GM04503 (cell line): ENCODE results near the gene PLPP1.
"Not testable (repeated sequence)": the region's sequence is repeated elsewhere in the genome, so short reads cannot be mapped to it uniquely, and the experiment has no call there.

Experiments
- DNase-seq: peaks from one replicate; pipeline ENCODE4 v3.0.0-alpha.2; 2012; ENCODE audit warnings: low read depth

Gene PLPP1

GRCh38 chr5:55544341-55544740, 9.6 kb upstream of the PLPP1 start:
- DNase-seq: no peak

- DNase-seq: no peak
Measured at GRCh38 chr5:55541056-55541635, 6.4 kb upstream of the PLPP1 start.

DNA sequence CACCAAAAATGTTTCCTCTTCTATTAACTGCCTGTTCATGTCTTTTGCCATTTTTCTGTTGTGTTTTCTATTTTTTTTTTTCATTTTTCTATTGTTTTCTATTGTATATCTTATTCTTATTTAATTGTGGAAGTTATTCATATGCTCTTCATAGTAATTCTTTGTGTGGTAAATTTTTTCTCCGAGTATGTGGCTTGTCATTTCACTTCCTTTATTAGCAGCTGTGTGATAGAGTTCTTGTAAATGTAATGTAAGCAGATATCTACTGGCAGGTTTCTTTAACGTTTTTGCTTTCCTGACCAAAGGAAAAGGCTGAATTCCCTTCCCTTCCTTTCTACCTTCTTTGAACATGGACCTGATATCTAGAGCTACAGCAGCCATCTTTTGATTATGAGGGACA, 5.8 kb upstream of the PLPP1 start:
- DNase-seq: no peak

DNA sequence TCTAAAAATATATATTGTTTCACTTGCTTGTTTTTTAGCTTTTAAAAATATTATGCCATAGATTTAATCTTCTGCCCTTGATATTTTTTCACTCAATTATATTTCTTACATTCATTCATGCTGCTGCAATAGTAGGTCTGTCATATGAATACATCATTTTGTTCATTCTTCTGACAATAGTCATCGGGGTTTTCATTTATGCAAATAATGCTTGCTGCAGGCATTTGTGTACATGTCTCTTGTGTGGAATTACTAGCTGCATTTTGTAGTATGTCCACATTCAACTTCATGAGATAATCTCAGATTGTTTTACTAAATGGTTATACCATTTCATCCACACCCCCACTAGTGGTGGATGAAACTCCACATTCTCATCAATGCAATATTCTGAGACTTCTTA, 5.3 kb upstream of the PLPP1 start:
- DNase-seq: no peak

GRCh38 chr5:55538661-55539060, 3.9 kb upstream of the PLPP1 start:
- DNase-seq: no peak

- DNase-seq: not testable (repeated sequence)
Measured at GRCh38 chr5:55537315-55537714, 2.6 kb upstream of the PLPP1 start.

- no peak for DNase-seq
Measured at GRCh38 chr5:55535199-55535905, 588 bp upstream of the PLPP1 start.

DNA sequence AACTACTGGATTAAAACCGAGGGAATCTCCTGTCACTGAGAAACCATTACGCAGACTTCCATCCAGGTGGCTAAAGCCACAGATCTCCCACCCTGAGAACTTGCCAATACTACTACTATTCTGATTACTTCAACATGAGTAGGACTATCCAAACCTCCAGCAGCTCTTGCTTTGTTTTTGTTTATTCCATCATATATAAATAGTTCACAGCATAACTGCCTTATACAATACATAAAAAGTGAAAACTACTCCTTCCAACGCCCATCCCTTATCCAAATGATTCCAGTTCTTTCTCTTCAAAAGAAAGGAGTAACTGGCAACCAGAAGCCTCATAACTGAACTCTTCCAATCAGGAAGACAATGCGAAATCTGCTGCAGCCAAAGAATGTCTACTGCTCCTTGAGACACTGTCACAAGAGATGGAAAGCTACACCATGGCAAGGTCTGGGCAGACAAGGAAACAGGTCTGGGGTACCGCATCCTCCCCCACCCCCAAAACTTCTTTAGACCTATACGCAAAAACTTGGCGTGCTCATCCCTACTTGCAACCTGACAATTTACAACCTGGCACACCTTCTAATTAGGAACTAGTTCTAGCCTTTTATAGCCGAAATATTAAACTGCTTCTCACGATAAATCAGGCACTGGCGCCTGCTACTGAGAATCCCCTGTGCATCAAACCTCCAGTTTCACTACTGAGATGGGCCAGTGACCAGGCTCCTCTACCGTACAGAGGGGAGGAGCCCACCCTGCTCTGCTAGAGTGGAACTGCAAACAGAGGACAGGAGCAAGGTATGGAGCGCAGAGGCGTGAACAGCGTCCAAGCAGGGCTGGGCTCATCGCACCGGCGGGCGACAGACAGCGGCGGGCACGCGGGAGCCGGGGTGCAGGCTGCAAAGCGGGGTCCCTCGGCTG, 986 bp downstream of the PLPP1 start:
- DNase-seq: no peak

GRCh38 chr5:55530669-55531068, 4.1 kb downstream of the PLPP1 start:
- DNase-seq: no peak

DNA sequence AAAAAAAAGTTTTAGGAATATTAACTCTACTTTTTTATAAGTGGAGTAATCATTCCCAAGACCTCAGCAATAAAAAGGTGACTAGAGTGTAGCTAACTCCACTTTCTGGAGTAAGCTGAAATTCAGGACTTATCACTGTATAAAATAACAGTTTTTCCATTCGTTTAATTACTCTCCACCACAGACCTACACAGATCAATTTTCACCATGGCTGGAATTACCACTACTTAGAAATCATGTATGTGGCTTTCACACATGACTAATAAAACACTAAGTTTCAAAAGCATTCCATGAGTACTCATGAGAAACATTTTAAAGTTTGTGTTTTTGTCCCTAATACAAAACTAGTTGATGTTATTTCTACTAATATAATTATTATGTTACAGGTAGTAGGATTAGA, 9.9 kb downstream of the PLPP1 start:
- DNase-seq: no peak

GRCh38 chr5:55523293-55523692, 11.5 kb downstream of the PLPP1 start:
- no peak for DNase-seq

- DNase-seq: no peak
Measured at GRCh38 chr5:55521881-55522280, 12.9 kb downstream of the PLPP1 start.

DNA sequence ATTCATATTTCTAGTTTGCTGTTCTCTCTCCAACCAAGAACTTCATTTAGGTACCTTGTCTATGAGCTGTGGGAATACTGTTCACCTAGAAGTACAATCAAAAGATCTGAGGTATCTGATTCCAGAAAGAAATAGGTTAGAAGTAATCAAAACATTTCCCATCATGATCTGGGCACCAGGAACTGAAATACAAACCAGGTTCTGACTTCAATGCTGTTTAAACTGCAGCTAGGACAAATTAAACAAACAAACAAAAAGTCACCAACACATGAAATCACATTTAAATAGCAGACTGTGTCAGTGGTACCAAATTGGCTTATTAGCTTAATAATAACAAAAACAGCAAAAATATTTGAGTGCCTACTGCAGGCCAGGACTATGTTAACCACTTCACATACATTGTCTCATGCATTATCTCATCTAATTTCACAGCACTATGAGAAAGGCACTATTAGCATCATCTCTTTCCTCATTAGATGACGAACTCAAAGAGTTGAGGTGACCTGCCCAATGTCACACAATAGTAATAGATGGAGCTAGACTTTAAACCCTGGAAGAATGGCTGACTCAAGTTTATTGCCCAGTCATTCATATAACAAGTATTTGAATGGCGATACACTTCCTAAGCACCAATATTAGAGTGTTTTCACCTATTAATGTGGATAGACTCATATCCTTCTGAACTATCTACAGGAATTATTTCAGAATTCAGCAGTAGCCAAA, 14.5 kb downstream of the PLPP1 start:
- DNase-seq: no peak

- no peak for DNase-seq
Measured at GRCh38 chr5:55518831-55519390, 15.9 kb downstream of the PLPP1 start.

GRCh38 chr5:55517804-55518203, 17.0 kb downstream of the PLPP1 start:
- no peak for DNase-seq

GRCh38 chr5:55511010-55511409, 23.8 kb downstream of the PLPP1 start:
- DNase-seq: no peak

- DNase-seq: no peak
Measured at GRCh38 chr5:55510523-55510880, 24.3 kb downstream of the PLPP1 start.

DNA sequence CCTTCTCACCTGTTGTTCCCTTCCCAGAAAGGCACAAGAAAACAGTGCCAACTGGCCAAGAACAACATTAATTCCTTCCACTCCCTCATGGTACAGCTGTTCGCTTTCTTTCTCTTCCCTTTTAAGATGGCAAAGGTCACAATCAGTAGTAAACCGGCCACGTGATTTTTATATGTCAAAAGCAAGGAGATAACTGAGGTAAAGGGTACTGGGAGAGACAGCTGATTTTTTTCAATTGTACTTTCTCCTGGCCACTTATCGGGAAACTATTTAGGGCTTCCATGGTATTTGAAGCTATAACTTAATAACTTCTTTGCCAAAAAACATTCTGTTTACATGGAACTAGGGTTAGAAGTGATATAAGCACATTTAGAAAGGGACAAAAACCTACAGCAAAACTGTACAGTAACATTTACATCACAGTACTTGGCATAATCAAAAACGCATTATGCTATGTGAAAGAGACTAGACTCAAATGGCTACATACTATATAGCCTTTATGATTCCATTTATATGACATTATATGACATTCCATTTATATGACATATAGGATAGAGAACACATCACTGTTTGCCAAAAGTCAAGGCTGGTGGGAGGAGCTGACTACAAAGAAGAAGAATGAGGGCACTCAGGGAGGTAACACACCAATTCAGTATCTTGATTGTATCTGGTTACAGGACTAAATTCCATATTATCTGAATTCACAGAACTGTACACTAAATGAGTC, 24.8 kb downstream of the PLPP1 start:
- DNase-seq: no peak

GRCh38 chr5:55509097-55509496, 25.7 kb downstream of the PLPP1 start:
- DNase-seq: no peak

DNA sequence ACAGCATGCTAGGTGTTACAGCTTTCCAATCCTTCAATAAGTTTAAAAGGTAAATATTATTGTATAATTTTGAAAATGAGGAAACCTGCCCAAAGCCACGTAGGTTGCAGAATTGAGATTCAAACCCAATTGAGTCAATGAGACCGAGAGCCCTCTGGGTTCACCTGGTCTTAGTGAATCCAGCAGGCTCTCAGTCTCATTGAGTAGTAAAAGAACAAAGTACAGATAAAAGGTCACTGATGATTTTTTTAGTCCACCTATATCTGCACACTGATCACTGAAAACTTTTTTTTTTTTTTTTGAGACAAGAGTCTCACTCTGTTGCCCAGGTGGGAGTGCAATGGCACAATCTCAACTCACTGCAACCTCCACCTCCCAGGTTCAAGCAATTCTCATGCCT, 27.2 kb downstream of the PLPP1 start:
- no peak for DNase-seq

DNA sequence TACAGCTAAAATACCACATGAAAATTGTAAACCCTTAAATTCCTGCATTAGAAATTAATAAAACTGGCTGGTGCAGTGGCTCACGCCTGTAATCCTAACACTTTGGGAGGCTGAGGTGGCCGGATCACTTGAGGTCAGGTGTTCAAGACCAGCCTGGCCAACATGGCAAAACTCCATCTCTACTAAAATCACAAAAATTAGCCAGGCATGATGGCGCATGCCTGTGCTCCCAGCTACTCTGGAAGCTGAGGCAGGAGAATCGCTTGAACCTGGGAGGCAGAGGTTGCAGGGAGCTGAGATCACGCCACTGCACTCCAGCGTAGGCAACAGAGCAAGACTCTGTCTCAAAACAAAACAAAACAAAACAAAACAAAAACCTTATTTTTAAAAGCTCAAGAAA, 29.1 kb downstream of the PLPP1 start:
- DNase-seq: not testable (repeated sequence)
